Stimulated activated CD4-positive, alpha-beta T cell treated with anti-CD3 and anti-CD28 coated beads, Interleukin-12 subunit alpha, Interleukin-12 subunit beta, amount 100 ng/mL, for 48 hours (primary cell): ENCODE results near the gene SEPTIN10.

ENCODE experiments used
- DNase-seq, 3 donors: peaks; one replicate each; pipeline ENCODE4 v3.0.0-alpha.2; 2020; ENCODE audit warnings: low read depth in 2 of 3, low spot score in 1 of 3

Gene SEPTIN10

GRCh38 chr2:109526442-109526970 lies 87.3 kb downstream of the SEPTIN10 start:
- no peak for DNase-seq

DNA sequence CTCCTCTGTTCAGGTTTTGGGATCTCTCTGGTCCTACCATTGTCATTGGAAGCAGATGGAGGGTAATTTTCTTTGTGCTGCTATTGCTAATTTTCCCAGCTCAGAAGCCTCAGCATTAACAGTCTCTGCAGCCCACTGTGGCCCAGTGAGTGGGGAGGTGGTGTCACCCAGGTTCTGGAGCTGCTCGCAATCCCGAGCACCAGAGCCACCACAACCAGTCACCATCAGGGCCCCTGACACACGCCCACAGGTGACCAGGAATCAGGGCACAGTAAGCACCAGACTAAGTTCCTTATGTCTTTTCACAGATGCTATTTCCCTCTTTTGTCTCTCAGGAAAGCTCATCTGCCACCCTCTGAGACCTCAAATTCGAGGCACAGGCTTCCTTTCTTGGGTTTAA lies 87.9 kb downstream of the SEPTIN10 start:
- no peak for DNase-seq

- no peak for DNase-seq
Measured at GRCh38 chr2:109523536-109524361, 90.0 kb downstream of the SEPTIN10 start.

DNA sequence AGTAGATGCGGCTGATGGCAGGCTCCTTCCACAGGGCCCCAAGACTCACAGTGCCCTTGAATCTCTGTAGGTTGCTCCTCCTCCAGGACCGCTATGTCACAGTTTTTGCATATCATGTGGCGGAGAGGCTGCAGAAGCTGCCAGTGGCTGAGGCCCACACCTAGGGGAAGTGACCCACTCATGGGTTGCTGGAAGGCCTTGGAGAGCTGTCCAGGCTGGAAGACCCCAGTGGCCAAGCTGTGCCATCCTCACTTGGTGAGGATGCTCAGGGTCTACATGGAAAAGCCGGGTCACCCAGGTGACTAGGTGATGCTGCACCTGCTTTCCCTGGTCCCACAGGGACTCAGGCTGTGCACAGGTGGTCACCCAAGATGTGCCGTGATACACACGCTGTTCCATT lies 90.6 kb downstream of the SEPTIN10 start:
- no peak for DNase-seq

DNA sequence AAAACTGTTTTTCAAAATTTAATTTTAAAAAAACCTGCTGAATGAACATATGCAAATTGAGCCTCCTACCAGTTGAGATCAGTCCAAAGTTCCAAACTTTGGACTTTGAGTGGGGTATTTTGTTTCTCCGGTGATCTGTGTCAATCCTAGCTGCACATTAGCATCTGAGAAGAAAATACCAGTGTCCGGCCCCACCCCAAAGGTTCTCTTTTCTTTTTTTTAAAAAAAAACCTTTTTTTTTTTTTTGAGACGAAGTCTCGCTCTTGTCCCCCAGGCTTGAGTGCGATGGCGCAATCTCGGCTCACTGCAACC lies 91.7 kb downstream of the SEPTIN10 start:
- DNase-seq, result no peak

- DNase-seq, result no peak
Measured at GRCh38 chr2:109521233-109522062, 92.3 kb downstream of the SEPTIN10 start.

- no peak for DNase-seq
Measured at GRCh38 chr2:109519513-109519912, 94.3 kb downstream of the SEPTIN10 start.

- no peak for DNase-seq
Measured at GRCh38 chr2:109517118-109517889, 96.5 kb downstream of the SEPTIN10 start.

DNA sequence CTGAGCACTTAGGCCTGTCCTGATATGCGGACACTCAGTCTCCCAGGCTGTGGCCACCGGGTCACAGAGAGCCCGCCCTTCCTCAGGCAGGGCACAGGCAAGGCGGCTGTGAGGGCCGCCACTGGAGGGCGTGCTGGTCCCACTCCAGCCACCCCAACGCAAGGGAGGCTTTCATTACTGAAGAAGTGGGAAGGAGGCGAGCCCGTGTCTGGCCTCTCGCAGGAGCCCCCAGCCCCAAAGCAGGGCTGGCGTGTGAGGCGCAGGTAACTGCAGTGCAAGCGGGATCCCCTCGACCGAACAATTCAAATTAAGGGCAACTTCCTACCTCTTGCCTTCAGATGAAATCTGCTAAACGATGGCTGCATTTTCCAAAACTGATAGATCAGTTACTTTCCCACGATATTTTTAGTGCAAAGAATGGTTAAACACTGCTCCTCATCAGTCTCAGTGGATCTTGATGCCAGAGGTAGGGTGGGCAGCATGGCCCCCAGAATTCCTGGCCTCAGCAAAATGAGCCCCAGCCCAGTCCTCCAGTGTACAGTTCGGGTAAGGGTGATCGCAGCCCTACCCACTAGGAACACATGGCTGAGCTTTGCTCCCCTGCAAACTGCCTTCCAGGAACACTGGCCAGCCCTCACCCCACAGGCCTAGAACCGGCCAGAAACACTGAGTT lies 97.2 kb downstream of the SEPTIN10 start:
- peak in 1 of 3 donors; percentile 5 for DNase-seq

DNA sequence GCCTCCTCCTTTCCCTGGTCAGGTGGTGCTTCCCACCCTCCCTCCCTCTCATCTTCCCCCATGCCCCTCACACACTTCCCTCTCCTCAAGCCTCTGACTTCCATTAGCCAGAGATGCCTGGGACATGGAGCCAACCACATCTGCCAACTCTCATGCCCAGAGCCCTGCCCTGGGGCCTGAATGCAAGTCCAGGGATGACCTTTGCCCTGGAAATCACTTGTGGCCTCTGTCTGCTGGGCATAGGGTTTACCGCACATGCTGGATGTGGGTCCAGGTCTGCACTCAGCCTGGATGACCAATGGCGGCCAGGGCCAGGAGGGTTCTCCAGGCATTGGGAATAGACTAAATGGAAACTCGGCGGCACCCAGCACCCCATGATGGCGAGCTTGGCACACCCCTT lies 98.9 kb downstream of the SEPTIN10 start:
- no peak for DNase-seq

DNA sequence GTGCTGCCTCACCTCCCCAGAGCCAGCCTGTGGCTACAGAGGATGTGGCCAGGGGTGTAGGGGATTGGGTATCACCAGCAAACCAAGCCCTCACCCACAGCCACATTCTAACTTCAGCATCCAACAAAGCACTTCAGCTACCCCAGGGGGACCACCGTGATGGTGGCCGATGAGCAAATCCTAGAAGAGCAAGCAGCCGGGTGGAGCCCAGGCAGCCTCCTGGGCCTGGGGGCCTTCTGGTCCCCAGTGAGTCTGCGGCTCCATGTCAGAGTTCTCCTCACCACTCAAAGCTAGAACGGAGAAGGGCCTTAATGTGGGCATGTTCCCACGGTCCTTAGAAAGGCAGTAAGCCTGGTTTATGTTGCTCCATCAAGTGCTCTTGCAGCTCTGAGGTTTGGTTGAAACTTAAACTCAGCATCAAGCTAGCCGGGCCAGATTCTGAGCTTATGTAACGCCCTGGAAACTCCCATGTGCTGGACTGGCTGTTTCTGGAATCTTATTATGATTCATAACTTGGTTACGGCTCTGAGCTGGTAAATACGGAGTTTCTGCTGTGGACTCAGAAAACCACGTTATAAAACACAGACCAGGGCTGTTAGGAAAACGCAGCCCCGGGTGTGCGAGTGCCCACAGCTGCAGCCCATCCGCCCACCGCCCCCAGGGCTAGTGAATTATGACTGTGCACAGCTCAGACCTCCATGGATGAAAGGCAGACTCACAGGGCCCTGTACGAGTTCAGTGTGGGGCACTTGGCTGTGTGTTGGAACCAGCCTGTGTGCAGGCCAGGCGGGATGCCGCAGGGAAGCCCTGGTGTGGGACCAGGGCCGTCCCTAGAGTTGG lies 99.8 kb downstream of the SEPTIN10 start:
- DNase-seq, result peak in 2 of 3 donors; percentile 3 to 34

- DNase-seq, result no peak
Measured at GRCh38 chr2:109513230-109513629, 100.5 kb downstream of the SEPTIN10 start.

- no peak for DNase-seq
Measured at GRCh38 chr2:109512076-109512475, 101.7 kb downstream of the SEPTIN10 start.

DNA sequence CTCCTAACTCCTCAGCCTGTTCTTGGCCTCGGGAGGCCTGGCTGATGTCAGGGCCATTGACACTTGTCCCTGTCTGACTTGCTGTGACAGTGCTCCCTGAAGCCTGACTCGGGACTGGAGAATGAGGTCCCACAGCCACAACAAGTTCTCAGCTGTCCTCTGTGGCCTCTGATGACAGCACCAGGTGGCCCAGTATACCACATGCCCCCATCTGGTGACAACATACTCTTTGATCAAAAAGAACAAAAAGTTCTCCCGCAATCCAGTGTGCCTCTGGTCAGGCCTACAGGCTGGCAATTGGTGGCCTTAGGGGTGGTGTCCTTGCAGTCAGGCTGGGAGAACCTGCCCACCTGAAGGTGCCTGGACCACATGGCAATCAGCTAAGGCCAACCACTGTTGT lies 102.6 kb downstream of the SEPTIN10 start:
- no peak for DNase-seq

GRCh38 chr2:109510136-109511028 lies 103.4 kb downstream of the SEPTIN10 start:
- peak; percentile 50 to 80 (median 57) for DNase-seq

DNA sequence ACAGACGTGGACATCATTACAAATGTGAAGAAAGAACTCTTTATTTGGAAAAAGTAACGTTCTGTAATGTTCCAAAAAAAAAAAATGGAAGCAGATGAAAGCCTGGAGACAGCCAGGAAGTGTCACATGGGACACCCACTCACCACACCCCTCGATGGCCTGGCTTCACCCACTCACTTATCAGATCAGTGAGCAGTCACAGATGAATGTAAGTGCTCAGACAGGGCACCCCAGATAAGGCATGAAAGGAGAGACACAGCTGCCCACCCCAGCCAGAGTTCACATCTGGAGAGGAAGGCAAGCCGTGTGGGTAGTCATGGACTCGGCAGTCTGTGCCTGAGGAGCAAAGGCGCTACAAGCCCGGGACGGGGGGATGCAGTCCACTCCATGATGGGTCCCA lies 105.2 kb downstream of the SEPTIN10 start:
- DNase-seq, result no peak

DNA sequence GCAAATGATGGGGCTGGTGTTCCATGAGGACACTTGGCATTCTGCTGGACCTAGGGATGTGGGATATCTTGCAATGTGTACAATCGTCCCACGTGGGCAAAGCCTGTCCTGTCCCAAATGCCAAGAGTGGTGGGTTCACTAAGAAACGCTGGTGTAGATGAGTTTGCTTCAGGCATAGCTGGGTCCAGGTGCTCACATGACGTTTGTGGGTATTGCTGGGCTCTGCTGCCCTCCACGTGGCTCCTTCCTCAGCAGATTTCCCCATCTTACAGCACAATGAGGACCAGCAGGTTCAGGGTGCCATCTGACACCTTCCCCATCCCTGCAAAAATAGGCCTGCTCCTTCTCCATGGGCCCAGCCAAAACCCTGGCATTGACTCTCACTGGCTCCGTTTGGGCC lies 105.9 kb downstream of the SEPTIN10 start:
- no peak for DNase-seq

DNA sequence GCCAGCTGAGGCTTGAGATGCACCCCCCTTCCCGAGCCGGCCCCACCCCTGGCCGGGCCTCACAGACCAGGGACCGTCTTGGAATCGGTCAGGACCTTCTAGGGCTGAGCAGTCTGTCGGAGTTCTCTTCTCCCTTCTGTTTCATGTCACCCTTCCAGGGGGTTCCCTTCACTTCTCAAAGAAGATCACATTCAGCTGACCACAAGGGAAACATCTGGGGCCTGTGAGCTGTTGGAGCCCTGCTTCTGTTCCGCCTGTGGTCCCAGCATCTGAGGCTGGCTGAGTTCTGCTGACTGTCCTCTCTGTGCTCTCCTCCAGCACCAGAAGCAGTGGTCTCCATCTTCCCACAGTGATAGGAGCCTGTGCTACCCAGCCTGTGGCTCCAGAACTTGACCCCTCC lies 106.5 kb downstream of the SEPTIN10 start:
- no peak for DNase-seq

DNA sequence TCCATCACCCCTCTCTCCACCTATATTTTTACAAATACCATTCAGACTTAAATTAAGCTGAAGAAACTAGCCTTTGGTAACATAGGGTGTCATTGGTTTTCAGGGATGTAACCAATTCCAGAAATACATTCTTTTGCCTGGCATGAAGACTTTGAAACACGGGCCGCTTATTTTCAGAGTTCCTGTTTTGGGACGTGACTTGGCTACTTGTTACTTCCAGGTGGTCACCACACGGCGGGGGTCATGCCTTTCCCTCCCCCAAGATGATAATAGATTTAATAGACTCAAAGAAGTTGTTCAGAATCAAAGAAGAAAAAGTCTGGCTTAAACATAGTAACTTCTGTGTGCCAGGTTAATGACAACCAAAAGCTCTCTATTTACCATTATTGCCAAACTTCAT lies 110.6 kb downstream of the SEPTIN10 start:
- DNase-seq, result no peak
